NCI-H526 treated with DMSO at 0.1 percent for 48 hours (cell line): ENCODE data around the gene RACK1.
"Not testable (repeated sequence)": the region's sequence is repeated elsewhere in the genome, so short reads cannot be mapped to it uniquely, and the experiment has no call there.

ENCODE experiments used
- DNase-seq: peaks from one replicate; lab custom pipeline; 2025; lab: John Stamatoyannopoulos, UW

Gene RACK1

GRCh38 chr5:181214249-181214648 lies 29.5 kb downstream of the RACK1 start:
- not testable (repeated sequence) for DNase-seq

DNA sequence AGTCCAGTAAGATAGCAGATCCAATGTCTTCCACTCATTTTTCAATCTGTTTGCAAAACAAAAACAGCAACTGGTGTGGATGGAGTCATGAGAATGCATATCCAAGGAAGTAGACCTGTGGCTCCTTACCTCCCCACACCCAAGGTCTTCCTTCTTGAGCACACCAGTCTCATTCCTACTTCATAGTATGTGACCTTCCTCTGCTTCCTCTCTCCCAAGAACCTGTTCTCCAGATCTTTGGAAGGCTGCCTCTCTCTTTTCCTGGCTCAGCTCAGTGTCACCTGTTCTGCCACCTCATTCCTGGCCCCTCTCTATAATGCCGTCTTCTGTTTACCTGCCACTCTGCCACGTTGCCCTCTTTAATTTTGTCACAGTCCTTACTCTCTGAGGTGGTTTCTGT lies 30.8 kb downstream of the RACK1 start:
- no peak for DNase-seq

DNA sequence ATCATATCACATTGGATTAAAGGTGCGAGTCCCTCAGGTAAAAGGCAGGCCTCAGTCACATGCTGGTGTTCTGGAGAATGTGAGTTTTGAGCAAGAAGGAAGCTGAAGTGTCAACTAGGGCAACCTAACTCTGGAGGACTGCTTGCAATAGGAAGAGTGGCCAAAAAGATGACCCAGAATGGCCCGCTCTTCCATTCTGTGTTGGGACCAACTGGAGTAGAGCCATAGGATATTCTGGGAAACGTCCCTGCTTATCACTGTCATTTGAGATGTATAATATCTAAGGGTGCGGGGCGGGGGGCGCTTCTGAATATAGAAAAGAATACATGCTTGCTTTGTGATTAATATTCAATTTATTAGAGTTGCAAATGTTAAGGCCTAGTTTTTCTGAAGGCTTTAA lies 31.6 kb downstream of the RACK1 start:
- DNase-seq = no peak

GRCh38 chr5:181211208-181211607 lies 32.5 kb downstream of the RACK1 start:
- no peak for DNase-seq

- not testable (repeated sequence) for DNase-seq
Observed at GRCh38 chr5:181210698-181211097, 33.0 kb downstream of the RACK1 start.

- DNase-seq = not testable (repeated sequence)
Observed at GRCh38 chr5:181210148-181210547, 33.6 kb downstream of the RACK1 start.

DNA sequence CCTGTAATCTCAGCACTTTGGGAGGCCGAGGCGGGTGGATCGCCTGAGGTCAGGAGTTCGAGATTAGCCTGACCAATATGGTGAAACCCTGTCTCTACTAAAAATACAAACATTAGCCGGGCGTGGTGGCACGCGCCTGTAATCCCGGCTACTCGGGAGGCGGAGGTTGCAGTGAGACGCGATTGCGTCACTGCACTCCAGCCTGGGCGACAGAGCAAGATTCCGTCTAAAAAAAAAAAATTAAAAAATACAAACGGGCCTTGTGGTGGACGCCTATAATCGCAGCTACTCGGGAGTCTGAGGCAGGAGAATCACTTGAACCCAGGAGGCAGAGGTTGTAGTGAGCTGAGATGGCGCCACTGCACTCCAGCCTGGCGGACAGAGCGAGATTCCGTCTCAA lies 34.7 kb downstream of the RACK1 start:
- not testable (repeated sequence) for DNase-seq

- no peak for DNase-seq
Observed at GRCh38 chr5:181207960-181208253, 35.8 kb downstream of the RACK1 start.

- no peak for DNase-seq
Observed at GRCh38 chr5:181207214-181207959, 36.3 kb downstream of the RACK1 start.

- DNase-seq = no peak
Observed at GRCh38 chr5:181205761-181206649, 37.7 kb downstream of the RACK1 start.

- no peak for DNase-seq
Observed at GRCh38 chr5:181204826-181205760, 38.6 kb downstream of the RACK1 start, which contains the start of gene TRIM7. TSS of gene TRIM7 (minus strand) at chr5:181205196. CDS start at chr5:181205110, 86 bp downstream.

GRCh38 chr5:181204113-181204825 lies 39.4 kb downstream of the RACK1 start:
- no peak for DNase-seq

DNA sequence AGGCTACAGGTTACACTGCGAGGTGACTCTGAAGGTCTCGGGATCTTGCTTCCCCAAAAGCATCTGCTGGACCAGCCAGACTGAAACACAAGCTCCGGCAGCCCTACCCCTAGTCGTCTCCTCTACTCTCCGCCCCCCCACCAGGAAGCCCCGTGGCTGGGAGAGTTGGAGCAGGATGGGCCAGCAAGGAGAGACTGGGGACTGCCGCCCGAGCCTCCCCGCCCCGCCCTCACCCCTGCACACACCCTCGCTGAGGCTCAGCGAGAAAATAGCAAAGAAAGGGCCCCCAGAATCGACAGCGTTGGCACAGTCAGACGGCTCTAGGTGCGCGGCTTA lies 40.0 kb downstream of the RACK1 start:
- DNase-seq = no peak

GRCh38 chr5:181203093-181203711 lies 40.5 kb downstream of the RACK1 start:
- no peak for DNase-seq

DNA sequence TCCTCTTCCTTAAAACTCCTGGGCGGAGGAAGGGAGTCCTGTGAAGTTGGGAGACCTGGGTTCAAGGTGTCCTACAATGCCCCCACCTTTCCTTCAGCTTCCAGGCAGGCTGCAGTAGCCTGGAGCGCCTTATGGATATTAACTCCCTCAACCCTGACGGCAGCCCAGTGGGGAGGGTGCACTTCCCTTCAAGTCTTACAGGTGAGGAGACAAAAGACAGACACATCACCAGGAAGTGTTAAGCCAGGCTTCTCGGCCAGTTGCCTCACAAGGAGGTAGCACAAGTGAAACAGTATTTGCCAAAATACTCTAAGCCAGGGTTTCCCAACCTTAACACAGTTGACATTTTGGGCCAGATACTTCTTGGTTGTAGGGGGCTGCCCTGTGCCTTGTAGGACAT lies 42.9 kb downstream of the RACK1 start:
- no peak for DNase-seq

GRCh38 chr5:181199881-181200638 lies 43.6 kb downstream of the RACK1 start:
- DNase-seq = no peak

DNA sequence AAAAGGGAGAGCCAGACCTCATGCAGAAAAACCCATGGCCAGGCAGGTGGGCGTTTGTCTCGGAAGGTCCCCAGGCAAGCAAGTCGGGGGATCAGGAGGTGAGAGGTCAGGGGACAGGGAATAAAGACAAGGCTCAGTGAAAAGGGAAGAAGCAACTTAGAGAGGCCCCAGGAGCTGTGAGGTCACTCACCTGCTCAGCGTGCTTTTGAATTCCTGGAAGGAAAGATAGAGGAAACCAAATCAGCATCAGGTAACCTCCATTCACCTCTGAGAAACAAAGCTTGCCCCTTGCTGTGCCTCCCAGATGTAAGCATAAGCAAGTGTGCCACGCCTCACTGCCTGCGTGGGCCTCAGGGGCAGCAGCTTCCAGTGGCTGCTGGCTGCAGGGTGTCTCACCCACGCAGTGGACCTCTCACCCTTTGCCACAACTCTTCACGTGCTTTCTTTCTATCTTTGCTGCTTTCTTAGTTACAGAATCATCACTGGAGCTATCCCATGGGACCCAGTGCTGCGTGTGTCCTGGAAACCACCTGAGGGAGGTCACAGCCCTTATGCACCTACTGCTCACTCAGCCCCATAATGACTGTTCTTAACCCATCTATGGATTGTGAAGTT lies 44.7 kb downstream of the RACK1 start:
- DNase-seq = no peak

DNA sequence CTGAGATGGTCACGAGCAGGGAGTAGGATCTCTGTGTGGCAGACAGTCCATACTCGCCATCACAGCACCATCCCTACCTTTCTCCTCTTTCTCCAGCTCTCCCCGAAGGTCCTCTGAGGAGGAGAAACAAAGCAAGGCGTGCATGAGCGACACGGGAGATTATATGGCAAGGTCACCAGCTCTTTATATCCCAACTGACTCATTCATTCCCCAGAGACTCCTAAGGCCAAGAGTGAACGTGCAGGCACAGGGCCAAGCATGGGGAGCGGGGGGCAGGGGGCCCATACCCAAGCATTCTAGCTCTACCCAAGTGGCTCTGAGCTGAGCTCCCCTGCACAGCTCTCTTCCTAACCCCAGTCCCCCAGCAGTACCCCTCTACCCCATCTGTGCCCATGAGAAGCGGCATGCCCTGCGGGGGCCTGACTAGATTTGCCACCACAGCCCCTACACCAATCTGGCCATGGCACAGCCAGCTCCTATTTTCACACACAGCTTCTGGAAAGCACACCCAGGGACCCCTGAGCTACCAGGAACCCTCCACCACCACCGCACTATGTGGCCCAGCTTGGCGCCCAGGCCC lies 45.5 kb downstream of the RACK1 start:
- no peak for DNase-seq

DNA sequence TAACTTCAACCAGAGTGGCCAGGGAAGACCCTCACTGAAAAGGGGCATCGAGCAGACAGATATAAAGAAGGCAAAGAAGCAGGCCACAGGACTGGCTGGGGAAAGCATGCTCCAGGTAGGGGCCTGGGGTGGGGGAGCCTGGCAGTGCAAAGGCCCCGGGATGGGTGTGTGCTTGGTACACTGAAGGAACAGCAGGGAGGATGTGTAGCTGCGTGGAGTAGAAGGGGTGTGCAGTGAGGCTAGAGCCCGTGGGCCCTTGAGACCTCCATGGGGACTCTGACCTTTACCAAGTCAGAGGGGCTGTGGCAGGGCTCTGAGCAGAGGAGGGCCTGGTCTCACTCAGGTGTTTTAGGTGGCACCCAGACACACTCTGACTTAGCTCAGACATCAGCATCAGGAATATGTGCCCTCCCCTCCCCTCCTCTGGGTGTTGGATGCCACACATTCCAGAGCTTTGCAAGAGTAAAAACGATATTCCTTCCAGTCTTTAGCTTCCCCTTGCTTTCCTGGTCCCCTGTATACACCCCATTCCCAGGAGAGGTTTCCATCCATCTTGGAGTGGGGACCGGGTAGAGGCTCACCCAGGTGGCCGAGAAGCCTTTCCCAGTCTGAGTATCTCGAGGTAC lies 46.3 kb downstream of the RACK1 start:
- DNase-seq = no peak
